Liver (tissue), 3 donors: Measurements from ENCODE around the gene PFN1.

Experiments
- GABPA ChIP-seq, 2 donors: IDR thresholded peaks in 1 of 2; conservative IDR thresholded peaks in 1 of 2; 2 replicates each; pipeline ENCODE4 v1.6.1; 2016; ENCODE audit warnings: antibody characterized with exemption in 2 of 2, mild to moderate bottlenecking in 1 of 2, moderate library complexity in 1 of 2
- HNF4A ChIP-seq, 2 donors: conservative IDR thresholded peaks; 2 replicates each; pipeline ENCODE4 v1.6.1; 2016; ENCODE audit warnings: antibody characterized with exemption in 2 of 2, mild to moderate bottlenecking in 2 of 2
- JUND ChIP-seq, 2 donors: IDR thresholded peaks; 2 replicates each; pipeline ENCODE4 v1.6.1; 2016; ENCODE audit warnings: antibody characterized with exemption in 2 of 2
- NR2F2 ChIP-seq: IDR thresholded peaks from 2 replicates; pipeline ENCODE4 v1.6.1; 2016; ENCODE audit warnings: antibody characterized with exemption
- RAD21 ChIP-seq, 2 donors: IDR thresholded peaks; 2 replicates each; pipeline ENCODE4 v1.6.1; 2016; ENCODE audit warnings: antibody characterized with exemption in 2 of 2, mild to moderate bottlenecking in 2 of 2
- SP1 ChIP-seq: IDR thresholded peaks from 2 replicates; pipeline ENCODE4 v1.6.1; 2018; ENCODE audit warnings: antibody characterized with exemption, mild to moderate bottlenecking
- TAF1 ChIP-seq: conservative IDR thresholded peaks from 2 replicates; pipeline ENCODE4 v1.6.1; 2016; ENCODE audit warnings: antibody characterized with exemption, mild to moderate bottlenecking
- YY1 ChIP-seq: IDR thresholded peaks from 2 replicates; pipeline ENCODE4 v1.6.1; 2016; ENCODE audit warnings: antibody characterized with exemption, mild to moderate bottlenecking
- TF ChIP-seq, protein P1 (sequence below): IDR thresholded peaks from 2 replicates; pipeline ENCODE4 v1.6.1; 2016; ENCODE audit warnings: antibody characterized with exemption
- TF ChIP-seq, protein P2 (sequence below): IDR thresholded peaks from 2 replicates; pipeline ENCODE4 v1.6.1; 2016; ENCODE audit warnings: antibody characterized with exemption
- TF ChIP-seq, protein P3 (sequence below): fragments of 150-350 bp; IDR thresholded peaks from 2 replicates; pipeline ENCODE4 v1.5.1; 2017; ENCODE audit warnings: improper control_type of control experiment, low read depth, low read length; ENCODE audit not compliant: missing input control
- TF ChIP-seq, protein P4 (sequence below): IDR thresholded peaks from 2 replicates; pipeline ENCODE4 v1.6.1; 2016; ENCODE audit warnings: antibody characterized with exemption, mild to moderate bottlenecking
- donor health status: healthy.
- donor health status: healthy.

DNA sequence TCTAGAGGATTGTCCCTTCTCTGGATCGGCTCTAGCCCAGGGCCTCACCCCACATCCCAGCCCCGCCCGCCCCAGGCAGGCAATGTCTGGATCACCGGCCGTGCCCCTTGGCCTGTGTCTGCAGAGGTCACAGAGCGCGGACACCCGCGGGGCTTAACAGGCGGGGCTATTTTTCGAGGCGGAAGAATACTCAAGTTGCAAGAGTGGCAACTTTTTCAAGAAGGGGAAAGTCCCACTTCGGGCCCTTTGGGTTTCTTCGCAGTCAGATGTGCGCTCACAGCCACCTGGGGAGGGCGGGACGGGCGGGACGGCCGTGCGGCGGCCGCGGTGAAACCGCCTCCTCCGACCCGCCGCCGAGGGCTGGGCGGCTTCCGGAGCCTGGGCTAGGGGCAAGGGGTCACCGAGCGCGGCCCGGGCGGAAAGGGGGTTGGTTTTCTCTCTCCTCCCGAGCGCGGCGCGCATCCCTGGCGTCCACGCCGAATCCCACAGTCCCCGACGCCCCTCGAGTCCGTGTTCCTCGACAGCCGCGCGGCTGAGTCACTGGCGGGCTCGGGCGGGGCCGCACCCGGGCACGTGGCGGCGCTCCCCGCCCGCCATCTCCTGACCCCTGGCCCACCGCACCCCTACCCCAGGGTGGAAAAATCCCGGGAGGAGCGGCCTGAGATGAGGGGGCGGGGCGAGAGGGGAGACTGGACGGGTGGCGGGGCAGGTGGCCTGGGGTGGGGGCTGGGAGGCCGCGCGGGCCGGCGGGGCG lies 1.2 kb upstream of the PFN1 start:
- no peak for TF ChIP-seq TAF1
- TF ChIP-seq, protein P1, sequence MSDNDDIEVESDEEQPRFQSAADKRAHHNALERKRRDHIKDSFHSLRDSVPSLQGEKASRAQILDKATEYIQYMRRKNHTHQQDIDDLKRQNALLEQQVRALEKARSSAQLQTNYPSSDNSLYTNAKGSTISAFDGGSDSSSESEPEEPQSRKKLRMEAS, result no peak
- no peak for TF ChIP-seq JUND (IDR thresholded peaks at IDR 0.05)
- TF ChIP-seq, protein P2, sequence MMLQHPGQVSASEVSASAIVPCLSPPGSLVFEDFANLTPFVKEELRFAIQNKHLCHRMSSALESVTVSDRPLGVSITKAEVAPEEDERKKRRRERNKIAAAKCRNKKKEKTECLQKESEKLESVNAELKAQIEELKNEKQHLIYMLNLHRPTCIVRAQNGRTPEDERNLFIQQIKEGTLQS, result no peak
- TF ChIP-seq, protein P3, sequence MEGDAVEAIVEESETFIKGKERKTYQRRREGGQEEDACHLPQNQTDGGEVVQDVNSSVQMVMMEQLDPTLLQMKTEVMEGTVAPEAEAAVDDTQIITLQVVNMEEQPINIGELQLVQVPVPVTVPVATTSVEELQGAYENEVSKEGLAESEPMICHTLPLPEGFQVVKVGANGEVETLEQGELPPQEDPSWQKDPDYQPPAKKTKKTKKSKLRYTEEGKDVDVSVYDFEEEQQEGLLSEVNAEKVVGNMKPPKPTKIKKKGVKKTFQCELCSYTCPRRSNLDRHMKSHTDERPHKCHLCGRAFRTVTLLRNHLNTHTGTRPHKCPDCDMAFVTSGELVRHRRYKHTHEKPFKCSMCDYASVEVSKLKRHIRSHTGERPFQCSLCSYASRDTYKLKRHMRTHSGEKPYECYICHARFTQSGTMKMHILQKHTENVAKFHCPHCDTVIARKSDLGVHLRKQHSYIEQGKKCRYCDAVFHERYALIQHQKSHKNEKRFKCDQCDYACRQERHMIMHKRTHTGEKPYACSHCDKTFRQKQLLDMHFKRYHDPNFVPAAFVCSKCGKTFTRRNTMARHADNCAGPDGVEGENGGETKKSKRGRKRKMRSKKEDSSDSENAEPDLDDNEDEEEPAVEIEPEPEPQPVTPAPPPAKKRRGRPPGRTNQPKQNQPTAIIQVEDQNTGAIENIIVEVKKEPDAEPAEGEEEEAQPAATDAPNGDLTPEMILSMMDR, result no peak
- TF ChIP-seq, protein P4, sequence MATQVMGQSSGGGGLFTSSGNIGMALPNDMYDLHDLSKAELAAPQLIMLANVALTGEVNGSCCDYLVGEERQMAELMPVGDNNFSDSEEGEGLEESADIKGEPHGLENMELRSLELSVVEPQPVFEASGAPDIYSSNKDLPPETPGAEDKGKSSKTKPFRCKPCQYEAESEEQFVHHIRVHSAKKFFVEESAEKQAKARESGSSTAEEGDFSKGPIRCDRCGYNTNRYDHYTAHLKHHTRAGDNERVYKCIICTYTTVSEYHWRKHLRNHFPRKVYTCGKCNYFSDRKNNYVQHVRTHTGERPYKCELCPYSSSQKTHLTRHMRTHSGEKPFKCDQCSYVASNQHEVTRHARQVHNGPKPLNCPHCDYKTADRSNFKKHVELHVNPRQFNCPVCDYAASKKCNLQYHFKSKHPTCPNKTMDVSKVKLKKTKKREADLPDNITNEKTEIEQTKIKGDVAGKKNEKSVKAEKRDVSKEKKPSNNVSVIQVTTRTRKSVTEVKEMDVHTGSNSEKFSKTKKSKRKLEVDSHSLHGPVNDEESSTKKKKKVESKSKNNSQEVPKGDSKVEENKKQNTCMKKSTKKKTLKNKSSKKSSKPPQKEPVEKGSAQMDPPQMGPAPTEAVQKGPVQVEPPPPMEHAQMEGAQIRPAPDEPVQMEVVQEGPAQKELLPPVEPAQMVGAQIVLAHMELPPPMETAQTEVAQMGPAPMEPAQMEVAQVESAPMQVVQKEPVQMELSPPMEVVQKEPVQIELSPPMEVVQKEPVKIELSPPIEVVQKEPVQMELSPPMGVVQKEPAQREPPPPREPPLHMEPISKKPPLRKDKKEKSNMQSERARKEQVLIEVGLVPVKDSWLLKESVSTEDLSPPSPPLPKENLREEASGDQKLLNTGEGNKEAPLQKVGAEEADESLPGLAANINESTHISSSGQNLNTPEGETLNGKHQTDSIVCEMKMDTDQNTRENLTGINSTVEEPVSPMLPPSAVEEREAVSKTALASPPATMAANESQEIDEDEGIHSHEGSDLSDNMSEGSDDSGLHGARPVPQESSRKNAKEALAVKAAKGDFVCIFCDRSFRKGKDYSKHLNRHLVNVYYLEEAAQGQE, result no peak
- TF ChIP-seq HNF4A (conservative IDR thresholded peaks at IDR 0.05), result peak in 1 of 2 donors; percentile 40
- peak in 1 of 2 donors; percentile 17 for TF ChIP-seq GABPA (IDR thresholded peaks at IDR 0.05 in 1 of 2, conservative IDR thresholded peaks at IDR 0.05 in 1 of 2)
- no peak for TF ChIP-seq SP1
- TF ChIP-seq YY1, result no peak
- TF ChIP-seq RAD21 (IDR thresholded peaks at IDR 0.05), result no peak
- peak; percentile 77 for TF ChIP-seq NR2F2
